Esophagus (tissue), 2 donors: ENCODE measurements around the gene GAREM1. TPM values are rescaled to one million over a fixed set of nuclear protein-coding genes. Genes with fewer than 3 reads are reported as not detected.
"Not testable (repeated sequence)": the region's sequence is repeated elsewhere in the genome, so short reads cannot be mapped to it uniquely, and the experiment has no call there.

Source experiments
- H3K27ac ChIP-seq, 2 donors: one replicate each; pipeline ENCODE4 v1.5.1; 2013; ENCODE audit warnings: low read depth in 2 of 2, mild to moderate bottlenecking in 2 of 2, inconsistent platforms in 1 of 2, low read length in 1 of 2, moderate library complexity in 1 of 2
- H3K27me3 ChIP-seq, 2 donors: one replicate each; pipeline ENCODE4 v1.6.1; 2013; ENCODE audit warnings: low read length in 2 of 2, control low read depth in 1 of 2, mild to moderate bottlenecking in 1 of 2; ENCODE audit not compliant: insufficient read depth in 2 of 2, control insufficient read depth in 1 of 2
- H3K36me3 ChIP-seq, 2 donors: one replicate each; pipeline ENCODE4 v1.6.1; 2013; ENCODE audit warnings: low read length in 1 of 2; ENCODE audit not compliant: control insufficient read depth in 2 of 2, insufficient read depth in 2 of 2
- H3K4me1 ChIP-seq, 2 donors: one replicate each; pipeline ENCODE4 v1.6.1; 2013; ENCODE audit warnings: low read length in 1 of 2; ENCODE audit not compliant: control insufficient read depth in 2 of 2, insufficient read depth in 2 of 2
- H3K4me3 ChIP-seq, 2 donors: one replicate each; pipeline ENCODE4 v1.5.1; 2013; ENCODE audit warnings: low read length in 2 of 2, mild to moderate bottlenecking in 2 of 2, low read depth in 1 of 2, moderate library complexity in 1 of 2
- H3K9me3 ChIP-seq, 2 donors: one replicate each; pipeline ENCODE4 v1.6.1; 2013; ENCODE audit warnings: mild to moderate bottlenecking in 2 of 2, low read depth in 1 of 2, low read length in 1 of 2, moderate library complexity in 1 of 2; ENCODE audit not compliant: control insufficient read depth in 2 of 2, insufficient read depth in 1 of 2
- WGBS, 2 donors: extraction: QIAGEN DNeasy Blood & Tissue Kit; methylation state at CpG; one replicate each; pipeline ENCODE4 v1.1.7; 2013; 5-methylcytosine and 5-hydroxymethylcytosine counted together
- polyA plus RNA-seq, 2 donors: library from polyadenylated mRNA; stranded (reverse); fragments of 200-250 nt; gene quantifications; one replicate each; pipeline ENCODE4 v1.2.3, GENCODE V29; 2013
- donor health status: healthy with polysubstance abuse.
- donor health status: Bipolar disorder and iron deficiency.

GAREM1 gene
- 1 to 10 TPM; 4.9 to 6.1 TPM for polyA plus RNA-seq

DNA sequence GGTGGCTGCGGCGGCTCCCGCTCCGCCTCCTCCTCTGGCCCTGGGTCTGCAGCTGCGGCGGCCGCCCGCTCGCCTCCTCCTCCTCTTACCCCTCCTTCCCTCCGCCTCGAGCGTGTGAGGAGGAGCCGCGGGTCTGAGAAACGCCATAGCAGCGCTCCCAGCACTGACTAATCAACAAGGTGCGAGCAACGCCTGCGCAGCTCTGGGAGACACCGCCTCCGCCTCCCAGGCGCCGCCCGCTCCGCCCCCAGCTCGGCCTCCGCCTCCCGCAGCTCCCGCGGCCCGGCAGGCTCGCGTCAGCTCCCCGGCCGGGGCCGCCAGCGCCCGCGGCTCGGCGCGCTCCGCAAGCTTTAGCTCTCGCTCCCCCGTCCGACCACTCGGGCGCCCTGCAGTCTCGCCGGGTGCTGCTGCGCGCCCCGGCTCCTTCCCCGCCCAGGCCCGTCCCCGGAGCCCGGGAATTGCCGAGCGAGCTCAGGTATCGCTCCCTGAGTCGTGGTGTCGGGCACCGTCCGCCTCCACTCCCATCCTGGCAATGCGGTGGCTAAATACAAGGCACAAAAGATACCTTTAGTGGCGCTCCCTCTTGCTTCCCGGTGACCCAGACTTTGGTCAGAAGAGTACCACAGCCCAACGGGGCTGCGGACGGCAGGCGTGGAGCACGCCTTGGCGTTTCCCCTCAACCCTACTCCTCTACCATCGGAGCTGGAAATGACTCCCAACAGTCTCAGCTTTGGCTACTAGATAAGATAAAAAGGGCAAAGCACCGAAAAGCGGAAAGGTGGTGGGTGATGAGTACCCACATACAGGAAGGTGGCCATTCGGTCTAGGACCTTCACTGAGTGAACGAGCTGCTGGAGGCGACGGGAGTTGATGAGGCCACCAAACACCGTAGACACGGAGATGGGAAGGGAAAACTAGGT lies at the start of gene GAREM1:
Gene GAREM1, minus strand, starts transcription at position 169 of the 920 bp plus-strand sequence. CDS start 454 bp downstream, outside the sequence.
- 1 to 2% methylated on average over 76 to 82 of the region's 82 CpGs for WGBS, 2 donors
- no peaks in the 10 kb centered on the region for H3K9me3 ChIP-seq
- no peaks in the 10 kb centered on the region for H3K27me3 ChIP-seq
- H3K4me3 ChIP-seq, result peak within 1 kb of the TSS; percentile 92 to 97
- peak within 1 kb of the TSS; percentile 90 to 91 for H3K27ac ChIP-seq
- H3K36me3 ChIP-seq, result no peaks in the 10 kb centered on the region
- H3K4me1 ChIP-seq, result peaks cover 0 to 3% of the 10 kb centered on the region in 2 donors

DNA sequence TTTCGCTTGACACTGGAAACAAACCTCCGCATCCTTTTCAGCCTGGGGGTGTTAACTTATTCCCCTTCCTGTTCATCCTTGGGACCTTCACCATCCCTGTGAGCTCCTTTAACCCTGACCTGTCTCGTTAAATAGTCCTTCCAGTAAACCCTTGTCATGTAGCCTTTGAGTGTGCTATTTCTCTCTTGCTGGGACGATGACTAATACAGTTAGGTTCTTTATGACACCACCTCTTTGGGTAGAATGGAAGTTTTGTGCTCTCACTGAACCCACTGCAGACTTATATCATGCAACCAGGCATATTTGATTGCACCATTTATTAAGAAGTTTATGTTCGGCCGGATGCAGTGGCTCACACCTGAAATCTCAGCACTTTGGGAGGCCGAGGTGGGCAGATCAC lies 40.5 kb upstream of the GAREM1 start:
- H3K9me3 ChIP-seq, result no peaks in the 10 kb centered on the region
- no peak overlapping the region for H3K4me3 ChIP-seq
- no peaks in the 10 kb centered on the region for H3K27me3 ChIP-seq
- H3K36me3 ChIP-seq, result no peaks in the 10 kb centered on the region
- H3K4me1 ChIP-seq, result no peaks in the 10 kb centered on the region
- WGBS, 2 donors, result 86 to 88% methylated on average over 7 of the region's 7 CpGs
- H3K27ac ChIP-seq, result no peak overlapping the region

DNA sequence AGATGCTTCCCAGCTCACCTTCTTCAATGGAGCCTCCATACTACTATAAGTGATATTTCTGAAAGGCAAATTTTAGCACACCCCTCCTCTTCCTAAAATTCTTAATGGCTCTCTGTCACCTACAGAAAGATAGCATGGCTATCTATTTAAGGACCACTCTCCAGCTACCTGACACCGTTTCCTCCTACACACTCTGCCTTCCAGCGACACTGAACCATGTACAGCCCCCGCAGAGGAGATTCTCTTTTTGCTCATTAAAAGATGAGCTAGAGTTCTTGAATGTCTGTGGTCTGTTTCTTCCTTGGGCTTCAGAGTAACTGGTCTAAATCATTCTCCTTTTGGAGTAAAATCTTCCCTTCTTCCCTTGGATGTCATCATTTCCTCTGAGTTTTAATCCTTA lies 38.4 kb upstream of the GAREM1 start:
- WGBS, 2 donors, result 84 to 89% methylated on average over 3 of the region's 3 CpGs
- no peak overlapping the region for H3K4me3 ChIP-seq
- H3K9me3 ChIP-seq, result no peaks in the 10 kb centered on the region

GRCh38 chr18:32507093-32507492 lies 36.4 kb upstream of the GAREM1 start:
- 42 to 68% methylated on average over 1 of the region's 1 CpG for WGBS, 2 donors
- H3K36me3 ChIP-seq, result no peaks in the 10 kb centered on the region
- no peaks in the 10 kb centered on the region for H3K27me3 ChIP-seq
- no peak overlapping the region for H3K27ac ChIP-seq
- no peaks in the 10 kb centered on the region for H3K9me3 ChIP-seq
- H3K4me1 ChIP-seq, result no peaks in the 10 kb centered on the region
- no peak overlapping the region for H3K4me3 ChIP-seq

More for the DNA sequence above, 38.4 kb upstream of the GAREM1 start:
- Histone ChIP-seq H3K27me3 (no peaks in the 10 kb centered on the region), H3K27ac (no peak overlapping the region), H3K36me3 (no peaks in the 10 kb centered on the region), H3K4me1 (no peaks in the 10 kb centered on the region)

GRCh38 chr18:32502014-32502413 lies 31.3 kb upstream of the GAREM1 start:
- no peaks in the 10 kb centered on the region for H3K9me3 ChIP-seq
- 78 to 81% methylated on average over 4 of the region's 4 CpGs for WGBS, 2 donors

DNA sequence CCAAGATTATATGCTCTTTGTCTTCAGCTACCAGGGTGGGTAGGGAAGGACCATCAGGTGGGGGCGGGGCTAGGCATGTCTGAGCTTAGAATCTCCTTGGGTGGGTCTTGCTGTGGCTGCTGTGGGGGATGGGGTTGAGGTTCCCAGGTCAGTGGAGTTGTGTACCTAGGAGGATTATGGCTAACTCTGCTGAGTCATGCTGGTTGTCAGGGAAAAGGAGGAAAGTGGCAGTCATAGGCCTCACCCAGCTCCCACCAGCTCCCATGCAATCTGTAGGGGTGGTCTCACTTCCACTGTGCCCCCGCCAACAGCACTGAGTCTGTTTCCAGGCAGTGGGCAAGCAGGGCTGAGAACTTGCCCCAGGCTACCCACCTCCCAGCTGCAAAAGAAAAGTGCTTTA lies 30.6 kb upstream of the GAREM1 start:
- not testable (repeated sequence) for H3K27me3 ChIP-seq, H3K9me3 ChIP-seq, H3K27ac ChIP-seq, H3K36me3 ChIP-seq, H3K4me3 ChIP-seq, H3K4me1 ChIP-seq
- 86 to 89% methylated on average over 2 of the region's 2 CpGs for WGBS, 2 donors

More at GRCh38 chr18:32502014-32502413, 31.3 kb upstream of the GAREM1 start:
- no peak overlapping the region for H3K27ac ChIP-seq
- peaks cover 0 to 5% of the 10 kb centered on the region in 2 donors for H3K4me1 ChIP-seq
- H3K4me3 ChIP-seq, result no peak overlapping the region
- no peaks in the 10 kb centered on the region for H3K27me3 ChIP-seq
- H3K36me3 ChIP-seq, result no peaks in the 10 kb centered on the region

DNA sequence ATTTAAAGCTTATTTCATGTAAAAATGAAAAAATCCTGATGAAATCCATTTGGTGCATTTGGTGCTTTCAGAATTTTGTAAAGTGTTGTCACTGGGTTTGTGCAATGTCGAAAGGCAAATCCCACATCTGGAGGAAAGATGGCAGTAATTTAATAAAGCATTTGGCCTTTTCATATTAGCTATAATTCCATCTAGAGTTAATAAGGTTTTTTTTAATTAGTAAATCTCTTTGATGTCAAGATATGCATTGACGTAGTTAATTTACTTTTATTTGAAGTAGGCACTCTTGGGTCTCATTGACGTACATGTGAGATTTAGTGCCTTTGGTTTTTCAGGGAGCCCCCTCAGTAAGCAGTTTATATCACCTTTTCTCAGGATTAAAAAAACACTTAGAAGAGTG lies 12.3 kb upstream of the GAREM1 start:
- WGBS, 2 donors, result 85 to 90% methylated on average over 3 of the region's 3 CpGs
- no peaks in the 10 kb centered on the region for H3K36me3 ChIP-seq
- H3K4me1 ChIP-seq, result no peaks in the 10 kb centered on the region
- no peaks in the 10 kb centered on the region for H3K9me3 ChIP-seq
- H3K27me3 ChIP-seq, result no peaks in the 10 kb centered on the region
- H3K4me3 ChIP-seq, result no peak overlapping the region
- H3K27ac ChIP-seq, result no peak overlapping the region

DNA sequence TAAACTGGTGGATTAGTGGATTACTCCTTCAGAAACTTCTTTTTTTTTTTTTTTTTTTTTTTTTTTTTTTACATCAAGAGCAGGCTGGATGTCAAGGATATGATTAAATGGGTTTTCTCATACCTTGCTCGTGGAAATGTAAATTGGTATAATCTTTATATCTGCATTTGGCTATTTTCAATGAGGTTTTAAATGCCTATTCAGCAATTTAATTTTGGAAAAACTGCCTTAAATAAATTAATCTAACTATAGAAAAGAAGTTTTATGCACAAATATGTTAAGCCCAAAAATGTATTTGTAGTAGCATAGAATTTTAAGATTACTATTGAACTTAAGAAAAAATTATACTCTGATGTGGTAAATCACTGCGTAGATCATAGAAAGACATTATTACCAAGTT lies 11.4 kb upstream of the GAREM1 start:
- H3K27ac ChIP-seq, result no peak overlapping the region
- H3K4me3 ChIP-seq, result no peak overlapping the region
- no peaks in the 10 kb centered on the region for H3K36me3 ChIP-seq
- no peaks in the 10 kb centered on the region for H3K4me1 ChIP-seq
- H3K27me3 ChIP-seq, result no peaks in the 10 kb centered on the region
- 81 to 88% methylated on average over 2 of the region's 2 CpGs for WGBS, 2 donors
- no peaks in the 10 kb centered on the region for H3K9me3 ChIP-seq

DNA sequence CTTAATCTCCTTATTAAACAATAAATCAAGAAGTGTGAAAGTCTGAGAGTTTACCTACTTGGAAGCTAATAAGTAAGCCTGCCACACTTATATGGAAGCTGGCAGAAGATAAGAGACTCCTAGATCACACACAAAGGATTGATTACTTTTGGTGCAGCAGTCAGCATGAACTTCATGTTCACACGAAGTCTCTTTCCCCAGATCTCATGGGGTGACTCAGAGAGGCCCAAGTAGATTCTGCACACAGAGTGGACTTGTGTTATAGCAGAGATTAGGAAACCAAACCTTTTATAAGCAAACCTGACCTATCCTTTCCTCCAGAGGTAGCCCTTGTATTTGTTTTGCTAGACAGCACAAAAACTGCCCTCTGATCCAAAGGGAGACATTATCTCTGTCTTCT lies 9.9 kb upstream of the GAREM1 start:
- Histone ChIP-seq H3K4me1 (no peaks in the 10 kb centered on the region), H3K27ac (no peak overlapping the region), H3K36me3 (no peaks in the 10 kb centered on the region), H3K9me3 (no peaks in the 10 kb centered on the region), H3K27me3 (no peaks in the 10 kb centered on the region), H3K4me3 (no peak overlapping the region)
- 10% methylated on average over 1 of the region's 1 CpG for WGBS, 2 donors

GRCh38 chr18:32478807-32479206 lies 8.1 kb upstream of the GAREM1 start:
- Histone ChIP-seq H3K4me3 (no peak overlapping the region), H3K4me1 (no peaks in the 10 kb centered on the region), H3K27ac (no peak overlapping the region), H3K9me3 (no peaks in the 10 kb centered on the region), H3K36me3 (no peaks in the 10 kb centered on the region), H3K27me3 (no peaks in the 10 kb centered on the region)
- WGBS, 2 donors, result 48 to 67% methylated on average over 1 of the region's 1 CpG
